Measurements from ENCODE around the gene TBC1D22A.

DNA sequence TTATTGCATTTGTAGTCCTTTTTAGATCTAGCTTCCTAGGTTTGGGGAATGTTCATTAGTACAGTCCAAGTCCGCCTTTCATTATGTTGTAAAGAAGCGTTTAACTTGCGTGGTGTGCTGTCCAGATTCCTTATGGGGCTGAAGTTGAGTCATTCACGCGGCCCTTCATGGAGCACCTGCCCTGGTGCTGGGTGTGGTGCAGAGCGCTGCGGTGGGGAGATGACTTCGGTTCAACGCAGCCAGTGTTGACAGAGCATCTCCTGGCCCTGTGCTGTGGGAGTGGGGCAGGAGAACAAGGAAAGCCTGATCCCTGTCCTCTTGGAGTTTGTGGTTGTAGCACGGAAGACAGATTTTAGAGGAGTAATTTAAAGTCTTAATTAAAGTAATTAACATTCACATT, 152.0 kb downstream of the TBC1D22A start:
- TF ChIP-seq, protein P1, sequence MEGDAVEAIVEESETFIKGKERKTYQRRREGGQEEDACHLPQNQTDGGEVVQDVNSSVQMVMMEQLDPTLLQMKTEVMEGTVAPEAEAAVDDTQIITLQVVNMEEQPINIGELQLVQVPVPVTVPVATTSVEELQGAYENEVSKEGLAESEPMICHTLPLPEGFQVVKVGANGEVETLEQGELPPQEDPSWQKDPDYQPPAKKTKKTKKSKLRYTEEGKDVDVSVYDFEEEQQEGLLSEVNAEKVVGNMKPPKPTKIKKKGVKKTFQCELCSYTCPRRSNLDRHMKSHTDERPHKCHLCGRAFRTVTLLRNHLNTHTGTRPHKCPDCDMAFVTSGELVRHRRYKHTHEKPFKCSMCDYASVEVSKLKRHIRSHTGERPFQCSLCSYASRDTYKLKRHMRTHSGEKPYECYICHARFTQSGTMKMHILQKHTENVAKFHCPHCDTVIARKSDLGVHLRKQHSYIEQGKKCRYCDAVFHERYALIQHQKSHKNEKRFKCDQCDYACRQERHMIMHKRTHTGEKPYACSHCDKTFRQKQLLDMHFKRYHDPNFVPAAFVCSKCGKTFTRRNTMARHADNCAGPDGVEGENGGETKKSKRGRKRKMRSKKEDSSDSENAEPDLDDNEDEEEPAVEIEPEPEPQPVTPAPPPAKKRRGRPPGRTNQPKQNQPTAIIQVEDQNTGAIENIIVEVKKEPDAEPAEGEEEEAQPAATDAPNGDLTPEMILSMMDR (IDR thresholded peaks at IDR 0.05; ENCODE audit: low read length): no peak
- TF ChIP-seq EZH2 (IDR thresholded peaks at IDR 0.05; ENCODE audit: borderline replicate concordance, low read length): no peak
